PFSK-1 (cell line): Measurements from ENCODE around the gene KRT37.

Experiments used
- SIN3A ChIP-seq: IDR thresholded peaks from 2 replicates; pipeline ENCODE4 v1.6.1; 2012; ENCODE audit warnings: mild to moderate bottlenecking, low read length, moderate library complexity, borderline replicate concordance; ENCODE audit not compliant: insufficient read depth
- TF ChIP-seq, protein P1 (sequence below), 2 experiments: IDR thresholded peaks; 2 replicates each; pipeline versions ENCODE4 v1.6.1 to v1.8.0; 2011 to 2012; ENCODE audit warnings: low read depth in 2 of 2, low read length in 2 of 2, control low read depth in 1 of 2, inconsistent platforms in 1 of 2, mild to moderate bottlenecking in 1 of 2, moderate library complexity in 1 of 2; ENCODE audit not compliant: insufficient read depth in 1 of 2

DNA sequence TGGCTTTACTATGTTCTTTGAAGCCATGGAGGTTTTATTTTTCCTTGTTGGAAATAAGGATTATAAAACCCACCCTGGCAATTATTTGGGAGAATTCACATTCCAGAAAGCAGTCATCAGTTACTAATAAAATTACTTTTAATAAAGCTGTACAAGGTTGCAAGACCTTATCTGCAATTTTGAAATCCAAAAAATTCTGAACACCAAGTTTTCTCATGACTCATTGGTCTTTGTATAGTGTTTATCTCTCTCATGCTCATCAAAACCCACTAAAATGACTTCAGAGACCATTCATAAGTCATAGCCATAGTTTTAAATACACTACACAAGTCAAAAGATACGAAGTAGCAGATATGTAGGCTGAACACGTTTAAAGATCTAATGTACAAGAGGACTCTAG, 22.4 kb upstream of the KRT37 start:
- TF ChIP-seq, protein P1, sequence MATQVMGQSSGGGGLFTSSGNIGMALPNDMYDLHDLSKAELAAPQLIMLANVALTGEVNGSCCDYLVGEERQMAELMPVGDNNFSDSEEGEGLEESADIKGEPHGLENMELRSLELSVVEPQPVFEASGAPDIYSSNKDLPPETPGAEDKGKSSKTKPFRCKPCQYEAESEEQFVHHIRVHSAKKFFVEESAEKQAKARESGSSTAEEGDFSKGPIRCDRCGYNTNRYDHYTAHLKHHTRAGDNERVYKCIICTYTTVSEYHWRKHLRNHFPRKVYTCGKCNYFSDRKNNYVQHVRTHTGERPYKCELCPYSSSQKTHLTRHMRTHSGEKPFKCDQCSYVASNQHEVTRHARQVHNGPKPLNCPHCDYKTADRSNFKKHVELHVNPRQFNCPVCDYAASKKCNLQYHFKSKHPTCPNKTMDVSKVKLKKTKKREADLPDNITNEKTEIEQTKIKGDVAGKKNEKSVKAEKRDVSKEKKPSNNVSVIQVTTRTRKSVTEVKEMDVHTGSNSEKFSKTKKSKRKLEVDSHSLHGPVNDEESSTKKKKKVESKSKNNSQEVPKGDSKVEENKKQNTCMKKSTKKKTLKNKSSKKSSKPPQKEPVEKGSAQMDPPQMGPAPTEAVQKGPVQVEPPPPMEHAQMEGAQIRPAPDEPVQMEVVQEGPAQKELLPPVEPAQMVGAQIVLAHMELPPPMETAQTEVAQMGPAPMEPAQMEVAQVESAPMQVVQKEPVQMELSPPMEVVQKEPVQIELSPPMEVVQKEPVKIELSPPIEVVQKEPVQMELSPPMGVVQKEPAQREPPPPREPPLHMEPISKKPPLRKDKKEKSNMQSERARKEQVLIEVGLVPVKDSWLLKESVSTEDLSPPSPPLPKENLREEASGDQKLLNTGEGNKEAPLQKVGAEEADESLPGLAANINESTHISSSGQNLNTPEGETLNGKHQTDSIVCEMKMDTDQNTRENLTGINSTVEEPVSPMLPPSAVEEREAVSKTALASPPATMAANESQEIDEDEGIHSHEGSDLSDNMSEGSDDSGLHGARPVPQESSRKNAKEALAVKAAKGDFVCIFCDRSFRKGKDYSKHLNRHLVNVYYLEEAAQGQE (IDR thresholded peaks at IDR 0.05; ENCODE audit: insufficient read depth in 1 of 2, low read depth in 2 of 2, low read length in 2 of 2), result no peak
- no peak for TF ChIP-seq SIN3A
